ENCODE results near the gene SLC35G6.
"Not testable (repeated sequence)": the region's sequence is repeated elsewhere in the genome, so short reads cannot be mapped to it uniquely, and the experiment has no call there.

Gene SLC35G6

DNA sequence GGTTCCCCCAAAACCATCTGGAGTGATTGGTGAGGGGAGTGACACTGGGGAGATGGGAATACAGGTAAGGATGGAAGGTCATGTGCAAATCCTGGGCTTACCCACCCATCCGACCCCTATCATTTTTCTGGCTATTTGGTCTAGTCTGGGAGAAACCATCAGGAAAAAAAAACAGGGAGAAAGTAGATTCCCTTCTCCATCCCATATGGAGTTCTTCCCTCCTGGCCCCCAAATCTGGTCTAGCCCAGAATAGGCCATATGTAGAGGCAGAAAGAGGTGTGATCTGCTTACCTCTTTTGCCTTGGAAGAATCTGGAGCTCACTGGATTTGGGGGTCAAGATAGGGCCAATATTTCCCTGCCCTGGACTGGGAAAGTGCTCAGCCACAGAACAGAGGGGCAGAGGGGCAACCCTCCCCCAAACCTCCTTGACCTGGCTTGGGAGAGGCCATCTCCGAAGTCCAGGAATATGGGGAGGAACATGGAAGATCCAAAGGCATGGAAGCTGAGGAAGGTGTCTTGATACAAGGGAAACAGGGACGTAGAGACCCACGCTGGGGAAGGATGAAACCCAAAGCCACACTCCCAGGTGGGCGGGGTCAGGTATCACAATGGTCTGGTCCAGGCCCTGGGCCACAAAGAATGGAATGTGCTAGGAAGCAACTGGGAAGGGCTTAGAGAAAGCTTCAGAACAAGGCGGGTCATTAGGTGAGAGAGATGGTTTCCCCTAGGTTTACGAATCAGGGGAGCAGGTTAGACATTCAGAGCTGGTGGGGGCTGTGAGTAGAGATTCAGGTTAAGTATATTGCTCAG lies 20.2 kb upstream of the SLC35G6 start:
- no peak for DNase-seq

DNA sequence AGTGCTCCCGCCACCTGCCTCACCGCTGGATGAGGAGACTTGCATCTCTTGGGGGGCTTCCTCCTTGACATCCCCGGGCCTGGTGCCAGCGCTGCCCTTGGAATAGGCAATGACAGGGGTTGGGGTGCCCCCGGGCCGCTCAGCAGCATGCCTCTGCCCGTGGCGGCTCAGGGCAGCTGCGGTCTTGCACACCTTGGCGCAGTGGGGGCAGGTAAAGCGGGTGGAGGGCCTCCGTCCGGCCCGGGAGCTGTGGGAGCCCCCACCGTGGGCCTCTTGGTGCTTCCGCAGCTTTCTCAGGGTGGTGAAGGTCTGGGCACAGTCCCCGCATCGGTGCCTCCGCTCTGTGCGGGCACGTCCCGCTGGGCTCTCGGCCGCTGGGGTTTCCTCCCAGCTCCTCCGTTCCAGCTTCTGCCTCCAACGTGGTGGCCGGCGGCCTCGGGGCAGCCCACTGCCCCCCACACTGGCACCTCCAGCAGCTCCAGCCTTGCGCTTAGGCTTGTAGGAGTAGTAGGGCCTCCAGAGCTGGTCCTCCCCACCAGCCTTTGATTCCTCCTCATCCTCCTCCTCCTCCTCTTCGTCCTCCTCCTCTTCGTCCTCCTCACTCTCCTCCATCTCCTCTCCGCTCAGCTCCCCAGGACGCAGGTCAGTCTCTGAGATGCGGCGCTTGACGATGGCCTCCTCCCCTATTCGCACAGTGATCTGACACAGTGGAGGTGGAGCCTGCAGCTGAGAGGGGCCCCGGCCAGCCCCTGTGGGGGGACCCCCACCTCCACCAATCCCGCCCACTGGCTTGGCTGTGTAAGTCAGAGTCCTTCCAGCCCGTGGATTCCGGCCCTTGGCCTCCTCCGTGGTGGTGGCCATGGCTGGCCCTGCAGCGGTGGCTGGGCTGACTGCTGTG lies 18.5 kb upstream of the SLC35G6 start:
- DNase-seq, result no peak

DNA sequence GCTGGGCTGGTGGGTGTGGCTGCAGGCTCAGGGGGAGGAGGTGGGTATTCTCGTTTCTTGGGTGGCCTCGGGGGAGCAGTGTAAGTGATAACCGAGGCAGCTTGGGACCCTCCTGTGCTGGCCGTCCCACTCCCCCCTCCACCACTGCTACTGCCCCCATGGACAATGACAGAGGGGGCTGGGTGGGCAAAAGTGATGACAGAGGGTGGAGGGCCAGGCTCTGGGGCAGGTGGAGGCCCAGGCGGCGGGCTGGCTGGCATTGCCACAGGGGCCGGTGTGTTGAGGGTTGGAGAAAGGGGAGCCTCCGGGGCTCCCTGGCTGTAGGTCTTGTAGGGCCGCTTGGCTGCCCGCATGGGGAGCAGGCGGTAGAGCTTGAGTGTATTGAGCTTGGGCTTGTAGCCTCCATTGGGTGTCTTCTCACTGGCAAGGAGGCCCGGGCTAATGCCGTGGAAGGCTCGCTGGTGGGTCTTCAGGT lies 17.8 kb upstream of the SLC35G6 start:
- DNase-seq, result no peak

- no peak for DNase-seq
These were observed 17.2 kb upstream of the SLC35G6 start for GRCh38 chr17:7464081-7464480.

- no peak for DNase-seq
These were observed 15.5 kb upstream of the SLC35G6 start for GRCh38 chr17:7465597-7466275.

DNA sequence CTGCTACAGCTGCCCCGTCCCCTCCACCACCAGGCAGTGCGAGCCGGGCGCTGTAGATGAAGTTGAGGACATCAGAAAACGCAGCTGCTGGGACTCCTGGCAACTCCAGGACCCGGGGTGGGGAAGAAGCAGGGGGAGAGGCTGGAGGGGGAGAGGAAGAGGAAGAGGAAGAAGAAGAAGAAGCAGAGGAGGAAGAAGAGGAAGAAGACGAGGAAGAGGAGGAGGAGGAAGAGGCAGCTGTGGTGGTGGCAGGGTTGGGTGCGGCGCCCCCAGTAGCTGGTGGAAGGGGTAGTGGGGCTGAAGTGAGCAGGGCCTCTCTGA lies 15.0 kb upstream of the SLC35G6 start:
- DNase-seq, result no peak

DNA sequence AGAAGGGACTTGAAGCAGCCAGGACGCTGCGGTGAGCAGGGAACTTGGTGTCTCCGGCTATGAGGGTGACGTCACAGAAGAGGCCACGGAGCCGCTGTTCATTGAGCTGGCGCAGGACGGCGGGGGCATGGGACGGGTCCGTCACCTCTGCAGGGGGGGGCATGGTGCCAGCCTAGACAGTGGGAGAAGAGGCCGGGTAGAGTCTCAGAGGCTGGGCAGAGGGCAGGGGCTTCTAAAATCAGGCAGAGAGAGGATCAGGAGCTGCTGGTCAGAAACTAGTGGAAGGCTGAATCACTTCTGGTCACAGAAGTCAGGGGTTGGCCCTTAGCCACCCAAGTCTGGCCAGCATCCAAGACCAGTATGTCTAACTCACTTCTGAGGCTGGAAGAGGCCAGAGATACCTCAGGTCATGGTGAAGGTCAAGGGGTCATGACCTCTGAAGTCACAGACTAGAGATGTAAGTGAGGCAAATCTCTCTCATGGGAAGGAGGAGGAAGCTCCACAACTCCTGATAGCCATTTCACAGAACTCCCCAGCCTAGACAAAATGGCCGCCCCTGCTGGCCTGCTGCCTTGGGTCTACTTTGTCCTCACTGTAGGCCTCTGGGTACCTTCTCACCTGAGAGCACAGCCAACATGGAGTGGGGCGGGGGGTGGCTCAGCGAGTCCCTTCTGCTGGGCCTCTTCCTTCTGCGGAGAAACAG lies 14.5 kb upstream of the SLC35G6 start:
- DNase-seq, result no peak

- no peak for DNase-seq
These were observed 13.7 kb upstream of the SLC35G6 start for GRCh38 chr17:7467498-7467897.

DNA sequence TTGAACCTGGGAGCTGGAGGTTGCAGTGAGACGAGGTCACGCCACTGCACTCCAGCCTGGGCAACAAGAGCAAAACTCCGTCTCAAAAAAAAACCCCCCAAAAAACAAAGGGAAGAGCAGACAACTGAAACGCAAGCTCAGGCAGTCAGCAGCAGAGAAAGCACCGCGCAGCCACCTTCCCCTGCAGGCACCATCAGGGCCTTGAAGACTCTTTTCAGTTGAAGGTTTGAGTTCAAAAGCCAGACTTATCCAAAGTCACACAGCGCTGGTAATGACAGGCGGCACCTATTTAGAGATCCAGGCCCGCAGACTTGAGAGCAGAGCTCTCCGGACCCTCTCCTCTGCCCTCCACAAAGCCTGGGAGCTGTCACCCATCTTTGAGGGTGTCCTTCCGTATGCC lies 13.0 kb upstream of the SLC35G6 start:
- no peak for DNase-seq

DNA sequence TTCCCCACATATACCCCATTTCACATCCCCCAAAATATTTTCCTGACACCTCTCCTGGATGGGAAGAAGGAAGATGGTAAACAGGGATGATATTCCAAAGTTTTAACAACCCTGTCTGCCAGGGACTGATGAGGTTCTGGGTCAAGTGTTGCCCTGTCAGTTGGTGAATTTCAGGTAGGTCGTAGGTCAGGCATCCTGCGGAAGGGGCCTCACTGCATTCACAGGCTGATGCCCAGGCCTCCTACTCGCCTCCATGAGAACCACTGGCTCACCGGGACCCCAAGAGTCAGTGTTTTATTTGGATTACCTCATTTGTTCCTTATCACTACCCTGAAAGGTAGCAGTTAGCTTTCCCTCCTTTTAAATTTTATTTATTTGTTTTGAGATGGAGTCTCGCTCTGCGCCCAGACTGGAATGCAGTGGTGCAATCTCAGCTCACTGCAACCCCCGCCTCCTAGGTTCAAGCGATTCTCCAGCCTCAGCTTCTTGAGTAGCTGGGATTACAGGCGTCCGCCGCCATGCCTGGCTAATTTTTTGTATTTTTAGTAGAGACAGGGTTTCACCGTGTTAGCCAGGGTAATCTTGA lies 12.3 kb upstream of the SLC35G6 start:
- no peak for DNase-seq

DNA sequence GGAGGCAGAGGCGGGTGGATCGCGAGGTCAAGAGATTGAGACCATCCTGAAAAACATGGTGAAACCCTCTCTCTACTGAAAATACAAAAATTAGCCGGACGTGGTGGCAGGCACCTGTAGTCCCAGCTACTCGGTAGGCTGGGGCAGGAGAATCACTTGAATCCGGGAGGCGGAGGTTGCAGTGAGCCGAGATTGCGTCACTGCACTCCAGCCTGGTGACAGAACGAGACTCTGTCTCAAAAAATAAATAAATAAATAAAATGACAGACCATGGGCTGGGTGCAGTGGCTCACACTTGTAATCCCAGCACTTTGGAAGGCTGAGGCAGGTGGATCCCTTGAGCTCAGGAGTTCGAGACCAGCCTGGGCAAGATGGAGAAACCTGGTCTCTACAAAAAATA lies 11.4 kb upstream of the SLC35G6 start:
- not testable (repeated sequence) for DNase-seq

GRCh38 chr17:7470457-7470973 lies 10.7 kb upstream of the SLC35G6 start:
- not testable (repeated sequence) for DNase-seq

DNA sequence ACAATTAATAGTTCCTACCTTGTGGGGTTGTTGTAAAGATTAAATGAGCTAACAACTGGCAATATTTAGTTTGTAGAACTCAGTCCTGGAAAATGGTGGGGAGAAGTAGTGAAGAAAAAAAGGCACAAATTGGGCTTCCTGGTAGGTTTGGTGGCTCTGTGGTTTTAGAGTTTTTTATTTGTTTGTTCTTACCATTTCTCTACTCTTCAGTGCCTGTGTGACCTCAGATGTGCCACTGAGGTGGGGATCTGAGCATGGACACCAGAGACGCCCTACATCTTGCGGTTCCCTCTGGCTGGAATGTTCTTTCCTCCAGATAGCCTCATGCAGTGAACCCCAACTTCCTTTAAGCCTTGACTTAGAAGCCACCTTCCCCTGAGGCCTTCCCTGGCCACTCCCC lies 9.5 kb upstream of the SLC35G6 start:
- no peak for DNase-seq

GRCh38 chr17:7474767-7475166 lies 6.5 kb upstream of the SLC35G6 start:
- DNase-seq, result not testable (repeated sequence)

DNA sequence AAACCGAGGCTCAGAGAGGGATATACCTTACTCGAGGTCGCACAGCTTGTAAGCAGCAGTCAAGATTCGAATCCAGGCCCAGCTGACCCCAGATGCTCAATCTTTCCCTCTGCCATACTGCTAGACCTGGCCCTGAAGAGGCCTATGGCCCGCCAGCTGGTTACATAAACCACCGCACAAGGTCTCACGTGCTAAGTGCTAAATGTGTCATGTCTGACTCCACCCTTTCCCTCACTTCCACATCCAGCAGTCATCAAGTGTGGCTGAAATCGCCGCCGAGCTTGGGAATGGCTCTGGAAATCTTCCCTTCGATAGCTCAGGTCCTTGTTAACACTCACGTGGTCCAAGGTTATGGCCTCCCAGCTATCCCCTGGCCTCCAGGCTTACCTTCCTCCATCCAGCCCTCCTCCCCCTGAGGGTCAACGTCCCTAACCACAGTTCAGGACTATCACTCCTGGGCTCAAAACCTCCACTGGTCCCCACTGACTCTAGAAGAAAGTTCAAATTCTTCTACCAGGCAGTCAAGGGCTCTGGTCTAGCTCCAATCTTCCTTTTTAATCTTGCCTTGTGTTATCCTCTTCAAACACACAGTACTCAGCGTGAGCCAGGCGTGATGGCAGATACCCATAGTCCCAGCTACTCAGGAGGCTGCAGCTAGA lies 5.4 kb upstream of the SLC35G6 start:
- DNase-seq, result no peak

DNA sequence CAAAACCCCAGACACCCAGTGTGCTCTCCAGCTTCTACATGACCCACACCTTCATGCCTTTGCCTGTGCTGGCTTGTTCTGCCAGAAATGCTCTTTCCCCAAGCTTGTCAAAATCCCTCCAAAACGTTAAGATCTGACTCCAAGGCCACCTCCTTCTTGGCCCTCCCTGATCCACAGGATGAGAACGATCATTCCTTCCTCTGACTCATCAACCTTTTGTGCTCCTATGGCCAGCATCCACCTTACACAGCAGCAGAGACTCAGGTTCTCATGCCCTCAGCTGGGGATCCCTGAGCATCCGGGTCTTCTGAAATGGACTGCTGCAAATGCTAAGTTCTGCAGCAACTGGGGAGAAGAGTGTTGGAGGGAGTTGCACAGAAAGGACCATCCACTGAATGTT lies 4.8 kb upstream of the SLC35G6 start:
- DNase-seq, result no peak

- no peak for DNase-seq
These were observed 4.3 kb upstream of the SLC35G6 start for GRCh38 chr17:7476951-7477350.

- DNase-seq, result peak in 1 of 4 experiments; percentile 18
These were observed 3.6 kb upstream of the SLC35G6 start for GRCh38 chr17:7477392-7478275.

DNA sequence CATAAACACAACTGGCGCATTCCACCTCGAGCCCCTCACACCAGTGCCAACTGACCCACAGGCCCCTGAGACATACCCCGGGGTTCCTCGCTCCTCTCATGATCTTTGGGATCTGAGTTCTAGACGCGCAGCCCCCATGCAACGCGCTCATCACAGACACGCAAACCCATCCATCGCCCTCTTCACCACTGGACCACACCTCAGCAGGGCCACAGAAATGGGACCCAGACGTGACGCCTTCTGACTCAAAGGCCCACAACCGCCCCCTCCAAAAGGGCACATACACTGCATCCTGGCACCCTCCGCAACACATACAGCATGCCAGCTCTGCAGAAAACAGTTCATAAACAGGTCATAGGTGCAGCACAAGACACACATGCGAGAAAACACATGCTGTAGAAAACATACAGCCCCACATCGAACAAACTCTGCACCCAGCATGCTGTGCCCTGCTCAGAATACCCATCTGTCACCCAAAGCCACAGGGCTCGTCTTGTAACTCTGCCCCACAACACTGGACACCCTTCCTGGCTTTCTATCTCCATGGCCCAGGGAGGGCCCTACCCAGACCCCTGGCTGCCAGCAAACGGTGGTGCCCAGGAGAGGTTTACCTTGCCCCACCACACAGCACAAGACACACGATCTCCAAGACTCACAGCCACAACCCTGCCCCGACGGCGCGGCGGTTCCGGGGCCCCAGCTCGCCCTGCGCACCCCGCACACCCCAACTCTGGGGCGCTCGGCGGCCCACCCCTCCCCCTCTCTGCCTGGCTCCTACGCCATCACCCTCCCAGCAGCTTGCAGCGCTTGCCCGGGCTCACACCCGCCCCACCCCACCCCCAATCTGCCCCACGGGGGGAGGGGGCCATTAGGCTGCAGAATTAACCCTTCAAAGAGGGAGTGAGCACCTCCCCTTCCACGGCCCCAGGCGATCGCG lies 2.7 kb upstream of the SLC35G6 start:
- peak in 3 of 4 experiments; percentile 29 to 50 (median 50) for DNase-seq

Measured in activated CD4-positive, CD25-positive, alpha-beta regulatory T cell (primary cell).